ENCODE measurements around the gene CAPN15. TPM values are rescaled to one million over a fixed set of nuclear protein-coding genes. Genes with fewer than 3 reads are reported as not detected.

CAPN15 gene
- 49.4 and 70.6 TPM in 2 replicates for total RNA-seq

GRCh38 chr16:527015-527903 is at the start of gene CAPN15:
CAPN15 (plus strand) TSS chr16:527712; CDS start chr16:546839, 19,127 bp downstream.

GRCh38 chr16:560204-560700 is 32.7 kb downstream of the CAPN15 start, which contains the start of gene PRR35:
PRR35 (plus strand) TSS chr16:560394; CDS start chr16:563295, 2,901 bp downstream.

GRCh38 chr16:566475-567372 is 39.2 kb downstream of the CAPN15 start, which contains the start of gene NHLRC4:
NHLRC4 (plus strand) TSS chr16:567005; CDS start chr16:568048, 1,043 bp downstream.

GRCh38 chr16:569445-570254 is 42.1 kb downstream of the CAPN15 start, which contains the start of gene PIGQ:
PIGQ (plus strand) TSS chr16:569968; CDS start chr16:574075, 4,107 bp downstream.

GRCh38 chr16:589658-590187 is 62.2 kb downstream of the CAPN15 start, which contains the start of gene RAB40C:
RAB40C (plus strand) TSS chr16:590066; CDS start chr16:590292, 226 bp downstream.

Other genes starting within 250 kb of the CAPN15 start
- gene ARHGDIG, start 247.1 kb upstream of the CAPN15 start, total RNA-seq = 0.33 and 0.89 TPM in 2 replicates
- 0.25 TPM in 1 of 2 replicates, not detected in the other for gene PDIA2, start 244.5 kb upstream of the CAPN15 start, total RNA-seq
- gene AXIN1, start 175.0 kb upstream of the CAPN15 start, total RNA-seq = 23.5 and 27.3 TPM in 2 replicates
- 173 and 194 TPM in 2 replicates for gene MRPL28, start 157.2 kb upstream of the CAPN15 start, total RNA-seq
- gene PGAP6, start 145.7 kb upstream of the CAPN15 start, total RNA-seq = 67.5 and 116 TPM in 2 replicates
- 138 and 142 TPM in 2 replicates for gene NME4, start 130.5 kb upstream of the CAPN15 start, total RNA-seq
- gene DECR2, start 125.8 kb upstream of the CAPN15 start, total RNA-seq = 23.1 and 55.1 TPM in 2 replicates
- gene RAB11FIP3, start 102.1 kb upstream of the CAPN15 start, total RNA-seq = 23.1 and 40.3 TPM in 2 replicates
- not detected in 2 replicates for gene PRR35, start 32.7 kb downstream of the CAPN15 start, total RNA-seq
- gene NHLRC4, start 39.3 kb downstream of the CAPN15 start, total RNA-seq = 0.65 and 2.0 TPM in 2 replicates
- gene PIGQ, start 42.3 kb downstream of the CAPN15 start, total RNA-seq = 53.0 and 88.0 TPM in 2 replicates
- gene RAB40C, start 62.4 kb downstream of the CAPN15 start, total RNA-seq = 21.8 and 22.3 TPM in 2 replicates
- under 0.01 and 0.13 TPM in 2 replicates for gene WFIKKN1, start 103.3 kb downstream of the CAPN15 start, total RNA-seq
- gene METTL26, start 108.6 kb downstream of the CAPN15 start, total RNA-seq = 175 and 248 TPM in 2 replicates
- gene MCRIP2, start 114.1 kb downstream of the CAPN15 start, total RNA-seq = 31.0 and 32.3 TPM in 2 replicates
- 18.6 and 23.1 TPM in 2 replicates for gene WDR90, start 121.7 kb downstream of the CAPN15 start, total RNA-seq
- 72.5 and 93.6 TPM in 2 replicates for gene RHOT2, start 140.4 kb downstream of the CAPN15 start, total RNA-seq
- gene RHBDL1, start 148.0 kb downstream of the CAPN15 start, total RNA-seq = 0.16 and 2.9 TPM in 2 replicates
- 129 and 192 TPM in 2 replicates for gene STUB1, start 152.7 kb downstream of the CAPN15 start, total RNA-seq
- 115 and 120 TPM in 2 replicates for gene JMJD8, start 156.6 kb downstream of the CAPN15 start, total RNA-seq
- 15.6 and 21.7 TPM in 2 replicates for gene WDR24, start 162.7 kb downstream of the CAPN15 start, total RNA-seq
- gene FBXL16, start 178.1 kb downstream of the CAPN15 start, total RNA-seq = under 0.01 and 1.4 TPM in 2 replicates
- gene METRN, start 187.4 kb downstream of the CAPN15 start, total RNA-seq = 125 and 152 TPM in 2 replicates
- gene ANTKMT, start 193.4 kb downstream of the CAPN15 start, total RNA-seq = 44.2 and 47.8 TPM in 2 replicates
- gene CCDC78, start 198.7 kb downstream of the CAPN15 start, total RNA-seq = 1.6 and 2.3 TPM in 2 replicates
- 15.6 and 26.5 TPM in 2 replicates for gene HAGHL, start 199.4 kb downstream of the CAPN15 start, total RNA-seq
- gene CIAO3, start 213.3 kb downstream of the CAPN15 start, total RNA-seq = 32.9 and 37.4 TPM in 2 replicates
- gene MSLN, start 233.0 kb downstream of the CAPN15 start, total RNA-seq = 15.0 and 41.1 TPM in 2 replicates